CD4-positive, alpha-beta T cell treated with Interleukin-17A for 4 hours (primary cell): ENCODE data around the gene TCEA3.
"Not testable (repeated sequence)": the region's sequence is repeated elsewhere in the genome, so short reads cannot be mapped to it uniquely, and the experiment has no call there.

Experiments used
- DNase-seq: peaks from one replicate; pipeline ENCODE4 v3.0.0-alpha.2; 2020; ENCODE audit warnings: mixed read lengths

TCEA3 gene

GRCh38 chr1:23389837-23390321 lies 34.7 kb downstream of the TCEA3 start:
- DNase-seq, result no peak

- no peak for DNase-seq
Observed at GRCh38 chr1:23387494-23387893, 37.1 kb downstream of the TCEA3 start.

- DNase-seq, result no peak
Observed at GRCh38 chr1:23385119-23385621, 39.4 kb downstream of the TCEA3 start.

GRCh38 chr1:23384312-23385058 lies 40.1 kb downstream of the TCEA3 start:
- DNase-seq, result no peak

- no peak for DNase-seq
Observed at GRCh38 chr1:23383577-23384311, 40.8 kb downstream of the TCEA3 start.

- no peak for DNase-seq
Observed at GRCh38 chr1:23381233-23381885, 43.2 kb downstream of the TCEA3 start.

GRCh38 chr1:23380719-23381118 lies 43.8 kb downstream of the TCEA3 start:
- no peak for DNase-seq

GRCh38 chr1:23380236-23380635 lies 44.3 kb downstream of the TCEA3 start:
- DNase-seq, result not testable (repeated sequence)

- no peak for DNase-seq
Observed at GRCh38 chr1:23376890-23377811, 47.4 kb downstream of the TCEA3 start.

- DNase-seq, result not testable (repeated sequence)
Observed at GRCh38 chr1:23374079-23374735, 50.3 kb downstream of the TCEA3 start.

GRCh38 chr1:23371987-23372880 lies 52.3 kb downstream of the TCEA3 start:
- no peak for DNase-seq

- no peak for DNase-seq
Observed at GRCh38 chr1:23370709-23371584, 53.6 kb downstream of the TCEA3 start.

GRCh38 chr1:23370330-23370708 lies 54.2 kb downstream of the TCEA3 start:
- no peak for DNase-seq

- DNase-seq, result peak; percentile 53
Observed at GRCh38 chr1:23369335-23370013, 55.1 kb downstream of the TCEA3 start, which contains the start of gene ZNF436. TSS of gene ZNF436 (minus strand) at chr1:23369836. CDS start at chr1:23368005, 1,831 bp downstream.

- peak; percentile 89 for DNase-seq
Observed at GRCh38 chr1:23368562-23369334, 55.8 kb downstream of the TCEA3 start.

GRCh38 chr1:23367791-23368561 lies 56.6 kb downstream of the TCEA3 start:
- peak; percentile 97 for DNase-seq

- peak; percentile 4 for DNase-seq
Observed at GRCh38 chr1:23367451-23367790, 57.1 kb downstream of the TCEA3 start.
